OCI-LY1 (cell line): Measurements from ENCODE around the gene PKIB.

Source experiments
- H2AFZ ChIP-seq: fragments of 200-600 bp; sonication (generic), shearing (Covaris generic); 2 replicates; pipeline ENCODE4 v1.6.0; 2014; ENCODE audit warnings: antibody characterized with exemption, mild to moderate bottlenecking, low read length
- H3F3A ChIP-seq: fragments of 200-600 bp; sonication (generic), shearing (Covaris generic); 2 replicates; pipeline ENCODE4 v1.6.0; 2014; ENCODE audit warnings: mild to moderate bottlenecking, antibody characterized with exemption, low read length, moderate library complexity; ENCODE audit not compliant: insufficient read depth
- H3K27ac ChIP-seq: fragments of 200-600 bp; sonication (generic); 2 replicates; pipeline ENCODE4 v1.5.1; 2014; ENCODE audit warnings: low read length, mixed run types, mild to moderate bottlenecking, low read depth; ENCODE audit not compliant: poor library complexity, severe bottlenecking
- H3K27me3 ChIP-seq: fragments of 200-600 bp; sonication (generic); 2 replicates; pipeline ENCODE4 v1.6.0; 2014; ENCODE audit warnings: antibody characterized with exemption, mild to moderate bottlenecking, low read length, moderate library complexity; ENCODE audit not compliant: insufficient read depth
- H3K36me3 ChIP-seq: fragments of 200-600 bp; sonication (generic); 2 replicates; pipeline ENCODE4 v1.6.1; 2014; ENCODE audit warnings: mild to moderate bottlenecking, antibody characterized with exemption, low read length, moderate library complexity, mixed read lengths; ENCODE audit not compliant: insufficient read depth
- H3K4me1 ChIP-seq: fragments of 200-600 bp; sonication (generic); 2 replicates; pipeline ENCODE4 v1.5.1; 2014; ENCODE audit warnings: mild to moderate bottlenecking, low read length, moderate library complexity; ENCODE audit not compliant: insufficient read depth, severe bottlenecking
- H3K4me2 ChIP-seq: fragments of 200-600 bp; sonication (generic), shearing (Covaris generic); 2 replicates; pipeline ENCODE4 v1.6.1; 2014; ENCODE audit warnings: low read length
- H3K4me3 ChIP-seq: fragments of 200-600 bp; sonication (generic); 2 replicates; pipeline ENCODE4 v1.5.1; 2014; ENCODE audit warnings: low read length, low read depth, mild to moderate bottlenecking, mixed read lengths; ENCODE audit not compliant: poor library complexity, severe bottlenecking
- H3K79me2 ChIP-seq: fragments of 200-600 bp; shearing (Covaris generic); 2 replicates; pipeline ENCODE4 v1.6.1; 2016; ENCODE audit warnings: mixed run types, low read length, mixed read lengths; ENCODE audit not compliant: insufficient read depth
- H3K9ac ChIP-seq: fragments of 200-600 bp; sonication (generic), shearing (Covaris generic); 2 replicates; pipeline ENCODE4 v1.6.1; 2014; ENCODE audit warnings: mild to moderate bottlenecking, low read length, mixed read lengths
- H3K9me2 ChIP-seq: fragments of 200-600 bp; sonication (generic), shearing (Covaris generic); 2 replicates; pipeline ENCODE4 v1.6.1; 2014; ENCODE audit warnings: low read depth, mild to moderate bottlenecking, low read length, mixed read lengths
- H3K9me3 ChIP-seq: fragments of 200-600 bp; shearing (Covaris generic); 2 replicates; pipeline ENCODE4 v1.6.1; 2014; ENCODE audit warnings: low read length, mixed read lengths
- H4K20me1 ChIP-seq: fragments of 200-600 bp; sonication (generic), shearing (Covaris generic); 2 replicates; pipeline ENCODE4 v1.6.0; 2016; ENCODE audit warnings: mild to moderate bottlenecking, low read length; ENCODE audit not compliant: insufficient read depth
- CTCF ChIP-seq: fragments of 200-600 bp; sonication (generic), shearing (Covaris generic); IDR thresholded peaks from 2 replicates; pipeline ENCODE4 v1.5.1; 2017; ENCODE audit warnings: mild to moderate bottlenecking, antibody characterized with exemption, low read length, moderate library complexity, mixed read lengths
- EZH2 ChIP-seq: fragments of 200-600 bp; sonication (generic), shearing (Covaris generic); IDR thresholded peaks from 2 replicates; pipeline ENCODE4 v1.8.0; 2017; ENCODE audit warnings: borderline replicate concordance, mixed run types, mild to moderate bottlenecking, antibody characterized with exemption, low read length, moderate library complexity, mixed read lengths

Gene PKIB

DNA sequence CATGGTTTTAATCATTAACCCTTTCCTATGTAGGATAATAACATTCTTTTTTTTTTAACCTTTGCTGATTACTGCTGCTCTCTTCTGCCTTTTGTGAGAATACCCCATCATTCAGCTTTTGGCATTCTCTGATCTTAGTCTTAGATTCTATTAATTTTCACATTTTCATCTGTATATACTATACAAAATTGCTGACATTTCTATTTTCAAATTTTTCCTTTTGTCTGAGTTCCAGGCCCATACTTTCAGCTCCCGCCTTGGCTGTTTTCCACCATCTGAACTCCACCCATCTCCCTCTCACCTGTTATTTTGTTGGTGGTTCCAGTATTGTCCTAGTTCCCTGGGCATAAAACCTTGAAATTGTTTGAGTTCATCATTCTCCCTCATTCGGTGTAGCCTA is 59.2 kb downstream of the PKIB start:
- Histone ChIP-seq H3K27ac (no peak overlapping the region), H3K4me2 (no peak overlapping the region), H3F3A (no peaks in the 10 kb centered on the region), H3K79me2 (no peaks in the 10 kb centered on the region), H4K20me1 (no peaks in the 10 kb centered on the region), H3K27me3 (no peaks in the 10 kb centered on the region), H3K4me1 (no peaks in the 10 kb centered on the region), H2AFZ (no peak overlapping the region), H3K36me3 (no peaks in the 10 kb centered on the region), H3K4me3 (no peak overlapping the region), H3K9ac (no peak overlapping the region), H3K9me2 (no peaks in the 10 kb centered on the region), H3K9me3 (no peaks in the 10 kb centered on the region)
- TF ChIP-seq EZH2 (no peak), CTCF (no peak)

DNA sequence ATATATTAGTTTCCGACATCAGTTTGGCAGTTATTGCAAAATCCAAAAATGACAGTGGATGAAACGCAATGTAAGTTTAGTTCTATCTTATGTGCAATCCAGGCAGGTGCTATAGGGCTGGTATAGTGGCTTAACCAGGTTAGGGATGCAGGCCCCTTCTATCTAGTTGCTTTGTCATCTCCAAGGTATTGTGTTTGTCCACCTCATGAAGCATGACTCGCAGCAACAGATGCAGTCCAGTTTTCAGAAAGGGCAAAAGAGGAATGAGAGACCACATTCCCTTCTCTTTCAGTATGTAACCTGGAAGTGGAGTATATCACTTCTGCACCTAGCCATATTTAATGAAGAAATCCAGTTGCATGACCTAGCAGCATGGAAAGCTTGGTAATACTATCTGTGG is 59.7 kb downstream of the PKIB start:
- Histone ChIP-seq H3K4me3 (no peak overlapping the region), H3K9me3 (no peaks in the 10 kb centered on the region), H3F3A (no peaks in the 10 kb centered on the region), H3K9me2 (no peaks in the 10 kb centered on the region), H3K27ac (no peak overlapping the region), H3K9ac (no peak overlapping the region), H4K20me1 (no peaks in the 10 kb centered on the region), H2AFZ (no peak overlapping the region), H3K27me3 (no peaks in the 10 kb centered on the region), H3K4me1 (no peaks in the 10 kb centered on the region), H3K4me2 (no peak overlapping the region), H3K36me3 (no peaks in the 10 kb centered on the region), H3K79me2 (no peaks in the 10 kb centered on the region)
- no peak for TF ChIP-seq CTCF
- TF ChIP-seq EZH2: no peak

DNA sequence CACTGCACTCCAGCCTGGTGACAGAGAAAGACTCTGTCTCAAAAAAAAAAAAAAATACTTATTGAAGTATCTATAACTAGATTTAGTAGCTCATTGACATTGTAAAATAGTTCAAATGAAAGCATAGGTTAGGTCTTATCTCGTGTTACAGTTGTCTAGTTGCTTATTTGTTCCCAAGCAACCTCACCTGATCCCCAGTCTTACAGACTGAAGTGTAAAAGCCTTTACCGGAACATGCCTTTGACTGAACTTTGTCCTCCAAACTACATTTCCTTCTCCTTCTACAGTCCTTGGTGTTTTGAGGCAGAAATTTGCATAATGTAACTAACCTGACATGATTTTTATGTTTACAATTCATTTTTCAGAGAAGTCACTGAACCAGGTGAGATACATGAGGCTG is 61.0 kb downstream of the PKIB start:
- Histone ChIP-seq H3F3A (no peaks in the 10 kb centered on the region), H3K36me3 (no peaks in the 10 kb centered on the region), H2AFZ (no peak overlapping the region), H3K9ac (no peak overlapping the region), H3K9me3 (no peaks in the 10 kb centered on the region), H3K9me2 (no peaks in the 10 kb centered on the region), H3K4me3 (no peak overlapping the region), H3K79me2 (no peaks in the 10 kb centered on the region), H3K4me2 (no peak overlapping the region), H3K4me1 (no peaks in the 10 kb centered on the region), H4K20me1 (no peaks in the 10 kb centered on the region), H3K27me3 (no peaks in the 10 kb centered on the region), H3K27ac (no peak overlapping the region)
- TF ChIP-seq CTCF (no peak), EZH2 (no peak)
